ENCODE results near the gene LRP1.

LRP1 gene

GRCh38 chr12:57224278-57224972 is 96.1 kb downstream of the LRP1 start:
- H3K4me3 ChIP-seq (ENCODE audit: low read depth, low read length), result no peak overlapping the region
- TF ChIP-seq, protein P1, sequence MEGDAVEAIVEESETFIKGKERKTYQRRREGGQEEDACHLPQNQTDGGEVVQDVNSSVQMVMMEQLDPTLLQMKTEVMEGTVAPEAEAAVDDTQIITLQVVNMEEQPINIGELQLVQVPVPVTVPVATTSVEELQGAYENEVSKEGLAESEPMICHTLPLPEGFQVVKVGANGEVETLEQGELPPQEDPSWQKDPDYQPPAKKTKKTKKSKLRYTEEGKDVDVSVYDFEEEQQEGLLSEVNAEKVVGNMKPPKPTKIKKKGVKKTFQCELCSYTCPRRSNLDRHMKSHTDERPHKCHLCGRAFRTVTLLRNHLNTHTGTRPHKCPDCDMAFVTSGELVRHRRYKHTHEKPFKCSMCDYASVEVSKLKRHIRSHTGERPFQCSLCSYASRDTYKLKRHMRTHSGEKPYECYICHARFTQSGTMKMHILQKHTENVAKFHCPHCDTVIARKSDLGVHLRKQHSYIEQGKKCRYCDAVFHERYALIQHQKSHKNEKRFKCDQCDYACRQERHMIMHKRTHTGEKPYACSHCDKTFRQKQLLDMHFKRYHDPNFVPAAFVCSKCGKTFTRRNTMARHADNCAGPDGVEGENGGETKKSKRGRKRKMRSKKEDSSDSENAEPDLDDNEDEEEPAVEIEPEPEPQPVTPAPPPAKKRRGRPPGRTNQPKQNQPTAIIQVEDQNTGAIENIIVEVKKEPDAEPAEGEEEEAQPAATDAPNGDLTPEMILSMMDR (IDR thresholded peaks at IDR 0.05; ENCODE audit: low read depth, low read length), result no peak

GRCh38 chr12:57224973-57225679 is 96.8 kb downstream of the LRP1 start:
- no peak overlapping the region for H3K4me3 ChIP-seq (ENCODE audit: low read depth, low read length)
- TF ChIP-seq, protein P1 (IDR thresholded peaks at IDR 0.05; ENCODE audit: low read depth, low read length), result no peak

- no peak overlapping the region for H3K4me3 ChIP-seq (ENCODE audit: low read depth, low read length)
- TF ChIP-seq, protein P1 (IDR thresholded peaks at IDR 0.05; ENCODE audit: low read depth, low read length), result no peak
Observed at GRCh38 chr12:57225680-57226210, 97.5 kb downstream of the LRP1 start.

DNA sequence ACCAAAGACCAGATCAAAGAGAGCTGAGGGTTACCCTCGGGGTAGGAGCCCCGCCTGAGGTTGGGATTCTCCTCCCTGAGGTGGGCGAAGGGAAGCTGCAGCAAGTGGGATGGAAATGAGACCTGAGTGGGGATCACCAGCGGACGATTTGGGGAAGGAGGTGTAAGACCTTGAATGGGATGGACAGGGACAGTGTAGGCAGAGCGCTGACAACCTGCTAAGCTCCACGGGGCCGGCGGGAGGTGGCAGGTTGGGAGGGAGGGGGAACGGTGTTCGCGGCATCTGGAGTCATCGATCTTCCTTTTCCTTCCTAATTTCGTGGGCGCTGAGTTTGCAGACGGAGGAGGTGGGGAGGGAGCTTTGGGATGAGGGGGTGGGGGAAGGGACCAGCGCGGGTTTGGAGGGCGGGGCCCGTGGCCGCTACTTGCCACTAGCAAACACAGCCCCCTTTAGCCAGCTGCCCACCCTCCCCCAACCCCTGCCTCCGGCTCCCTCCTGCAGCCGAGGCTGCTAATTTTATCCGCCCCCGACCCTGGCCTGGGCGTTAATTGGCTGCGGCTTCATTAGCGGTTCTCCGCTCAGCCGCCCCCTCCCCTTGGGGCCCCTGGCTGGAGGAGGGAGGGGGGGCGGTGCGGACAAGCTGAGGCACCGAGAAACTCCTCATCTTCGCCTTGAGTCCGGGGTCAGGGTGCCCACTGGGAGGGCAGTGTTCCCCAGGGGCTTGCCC is 98.5 kb downstream of the LRP1 start:
- TF ChIP-seq, protein P1 (IDR thresholded peaks at IDR 0.05; ENCODE audit: low read depth, low read length), result no peak
- H3K4me3 ChIP-seq (ENCODE audit: low read depth, low read length), result no peak overlapping the region

- no peak overlapping the region for H3K4me3 ChIP-seq (ENCODE audit: low read depth, low read length)
- TF ChIP-seq, protein P1 (IDR thresholded peaks at IDR 0.05; ENCODE audit: low read depth, low read length), result no peak
Observed at GRCh38 chr12:57227315-57228115, 99.2 kb downstream of the LRP1 start.

- TF ChIP-seq, protein P1 (IDR thresholded peaks at IDR 0.05; ENCODE audit: low read depth, low read length), result no peak
- H3K4me3 ChIP-seq (ENCODE audit: low read depth, low read length), result peak overlapping the region; percentile 94
Observed at GRCh38 chr12:57229046-57229633, 100.9 kb downstream of the LRP1 start.
